Measurements from ENCODE around the gene MIEF2.
"Not testable (repeated sequence)": the region's sequence is repeated elsewhere in the genome, so short reads cannot be mapped to it uniquely, and the experiment has no call there.

MIEF2 gene

DNA sequence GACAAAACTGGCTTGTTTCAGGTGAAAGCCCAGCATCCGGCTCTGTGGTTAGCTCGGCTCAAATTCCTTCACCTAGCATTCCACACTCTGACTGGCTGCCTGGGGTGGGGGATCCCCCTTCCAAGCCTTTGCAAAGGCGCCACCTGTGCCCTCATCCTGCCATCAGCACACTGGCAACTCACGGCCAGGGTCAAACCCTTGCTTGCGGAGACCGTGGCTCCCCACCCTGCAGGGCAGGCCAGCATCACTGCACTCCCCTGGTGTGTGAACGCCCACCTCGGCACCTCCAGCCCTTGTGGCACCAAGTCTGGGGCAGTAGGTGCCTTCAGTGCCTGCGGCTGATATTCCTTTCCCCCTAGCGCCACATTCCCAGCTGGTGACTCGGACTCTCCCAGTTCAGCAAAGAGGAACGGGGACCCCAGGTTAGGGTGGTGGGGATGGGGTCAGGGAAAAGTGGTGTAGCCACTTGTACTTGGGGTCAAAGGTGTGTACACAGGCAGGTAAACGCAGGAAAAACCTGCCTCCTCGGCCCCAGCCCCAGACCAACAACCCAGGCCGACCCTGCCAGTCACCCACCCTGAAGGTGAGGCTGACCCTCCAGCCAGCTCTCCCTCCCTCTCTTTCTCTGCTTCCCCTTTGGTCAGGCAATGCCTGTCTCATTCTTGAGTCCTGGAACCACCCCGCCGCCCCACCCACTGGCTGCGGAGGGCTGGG is 3.0 kb upstream of the MIEF2 start:
- peak; percentile 18 for DNase-seq

DNA sequence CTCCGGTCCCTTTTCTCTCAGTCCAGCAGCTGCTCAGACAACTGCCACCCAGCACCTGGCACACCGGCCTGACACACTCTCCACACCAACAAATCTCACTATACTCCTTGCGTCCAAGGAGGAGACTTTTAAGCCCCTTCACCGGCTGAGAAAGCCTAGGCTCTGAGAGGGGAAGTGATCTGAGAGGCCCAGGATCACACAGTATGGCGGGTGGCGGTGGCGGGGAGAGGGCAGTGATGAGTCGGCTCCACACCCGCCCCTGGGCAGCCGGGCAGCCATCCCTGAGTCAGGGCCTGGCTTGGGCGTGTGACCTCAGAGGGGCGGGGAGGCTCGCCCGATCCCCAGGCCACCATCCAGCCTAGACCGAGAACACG is 2.5 kb upstream of the MIEF2 start:
- peak; percentile 29 for DNase-seq

- peak; percentile 44 for DNase-seq
Measured at GRCh38 chr17:18258356-18259038, 2.0 kb upstream of the MIEF2 start, which contains the start of gene FLII. Gene FLII (minus strand): TSS chr17:18258738. CDS start chr17:18258690, 48 bp downstream.

DNA sequence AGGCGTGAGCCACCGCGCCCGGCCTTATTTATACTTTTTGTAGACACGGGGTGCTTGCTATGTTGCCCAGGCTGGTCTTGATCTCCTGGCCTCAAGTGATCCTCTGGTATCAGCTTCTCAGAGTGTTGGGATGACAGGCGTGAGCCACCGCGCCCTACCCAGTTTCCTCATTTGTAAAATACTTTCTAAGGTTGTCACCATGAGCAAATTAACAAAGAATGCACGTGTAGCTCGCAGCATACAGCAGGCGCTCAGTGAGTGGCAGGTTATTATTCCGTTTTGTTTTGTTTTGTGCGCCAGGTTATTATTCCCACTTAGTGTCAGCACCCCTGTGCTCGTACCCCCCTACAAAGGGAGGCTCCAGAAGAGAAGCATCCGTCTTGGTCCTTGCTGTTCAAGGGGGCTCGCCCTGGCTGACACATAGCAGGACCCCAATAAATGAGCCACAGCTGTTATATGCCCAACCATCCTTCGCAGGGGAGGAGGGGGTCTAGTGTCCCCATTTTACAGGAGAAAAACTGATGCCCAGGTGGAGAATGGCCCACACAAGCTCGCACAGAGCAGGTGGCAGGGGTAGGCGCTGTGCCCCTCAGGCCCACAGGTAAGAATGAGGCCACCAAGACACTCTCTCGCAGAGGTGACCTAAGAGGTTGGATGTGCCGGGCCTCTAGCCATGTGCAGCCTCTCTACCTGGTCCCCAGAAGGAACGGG is 686 bp upstream of the MIEF2 start:
- no peak for DNase-seq

GRCh38 chr17:18261146-18261515 is 669 bp downstream of the MIEF2 start:
- DNase-seq, result no peak

DNA sequence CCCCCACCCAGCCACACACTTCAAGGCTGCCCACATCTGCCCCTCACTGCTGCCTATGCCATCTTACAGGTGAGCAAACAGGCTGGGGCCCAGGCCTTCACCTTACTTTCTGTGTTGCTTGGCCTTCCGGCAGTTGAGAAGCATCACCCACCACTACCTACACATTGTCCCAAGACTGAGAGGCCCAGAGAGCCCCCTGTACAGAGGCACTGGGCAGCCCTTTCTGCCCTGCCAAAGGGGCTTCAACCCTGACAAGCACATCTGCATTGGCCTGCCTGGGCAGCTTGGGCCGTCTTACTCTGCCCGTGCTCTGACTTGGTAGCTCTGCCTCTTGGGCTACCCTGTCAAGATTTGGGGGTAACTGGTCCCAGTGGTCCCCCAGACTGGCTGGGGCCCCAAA is 1.2 kb downstream of the MIEF2 start:
- DNase-seq, result no peak

- no peak for DNase-seq
Measured at GRCh38 chr17:18262111-18262510, 1.6 kb downstream of the MIEF2 start.

DNA sequence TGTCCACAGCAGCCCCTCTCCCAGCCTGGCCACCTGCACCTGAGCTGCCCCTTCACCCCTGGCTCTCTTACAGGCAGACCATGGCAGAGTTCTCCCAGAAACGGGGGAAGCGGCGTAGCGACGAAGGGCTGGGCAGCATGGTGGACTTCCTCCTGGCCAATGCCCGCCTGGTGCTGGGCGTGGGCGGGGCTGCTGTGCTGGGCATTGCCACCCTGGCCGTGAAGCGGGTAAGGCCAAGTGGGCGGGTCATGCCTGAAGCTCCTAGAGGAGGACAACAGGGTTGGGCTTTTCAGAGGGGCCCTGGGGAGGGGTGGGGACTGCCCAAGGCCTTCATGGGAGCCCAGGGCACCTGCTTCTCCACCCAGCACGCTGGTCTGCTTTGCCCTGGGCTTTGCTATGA is 2.2 kb downstream of the MIEF2 start:
- DNase-seq, result no peak

DNA sequence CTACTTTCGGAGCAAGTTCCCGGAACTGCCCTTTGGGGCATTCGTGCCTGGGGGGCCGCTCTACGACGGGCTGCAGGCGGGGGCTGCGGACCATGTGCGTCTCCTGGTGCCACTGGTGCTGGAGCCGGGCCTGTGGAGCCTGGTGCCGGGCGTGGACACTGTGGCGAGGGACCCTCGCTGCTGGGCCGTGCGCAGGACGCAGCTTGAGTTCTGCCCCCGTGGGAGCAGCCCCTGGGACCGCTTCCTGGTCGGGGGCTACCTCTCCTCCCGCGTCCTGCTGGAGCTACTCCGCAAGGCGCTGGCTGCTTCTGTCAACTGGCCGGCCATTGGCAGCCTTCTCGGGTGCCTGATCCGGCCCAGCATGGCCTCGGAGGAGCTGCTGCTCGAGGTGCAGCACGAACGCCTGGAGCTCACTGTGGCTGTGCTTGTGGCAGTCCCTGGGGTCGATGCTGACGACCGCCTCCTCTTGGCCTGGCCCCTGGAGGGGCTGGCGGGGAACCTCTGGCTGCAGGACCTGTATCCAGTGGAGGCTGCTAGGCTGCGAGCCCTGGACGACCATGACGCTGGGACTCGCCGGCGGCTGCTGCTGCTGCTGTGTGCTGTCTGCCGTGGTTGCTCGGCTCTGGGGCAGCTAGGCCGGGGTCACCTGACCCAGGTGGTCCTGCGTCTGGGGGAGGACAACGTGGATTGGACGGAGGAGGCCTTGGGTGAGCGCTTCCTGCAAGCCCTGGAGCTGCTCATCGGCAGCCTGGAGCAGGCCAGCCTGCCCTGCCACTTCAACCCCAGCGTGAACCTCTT is 3.6 kb downstream of the MIEF2 start:
- no peak for DNase-seq

- DNase-seq, result no peak
Measured at GRCh38 chr17:18267366-18267765, 6.9 kb downstream of the MIEF2 start.

DNA sequence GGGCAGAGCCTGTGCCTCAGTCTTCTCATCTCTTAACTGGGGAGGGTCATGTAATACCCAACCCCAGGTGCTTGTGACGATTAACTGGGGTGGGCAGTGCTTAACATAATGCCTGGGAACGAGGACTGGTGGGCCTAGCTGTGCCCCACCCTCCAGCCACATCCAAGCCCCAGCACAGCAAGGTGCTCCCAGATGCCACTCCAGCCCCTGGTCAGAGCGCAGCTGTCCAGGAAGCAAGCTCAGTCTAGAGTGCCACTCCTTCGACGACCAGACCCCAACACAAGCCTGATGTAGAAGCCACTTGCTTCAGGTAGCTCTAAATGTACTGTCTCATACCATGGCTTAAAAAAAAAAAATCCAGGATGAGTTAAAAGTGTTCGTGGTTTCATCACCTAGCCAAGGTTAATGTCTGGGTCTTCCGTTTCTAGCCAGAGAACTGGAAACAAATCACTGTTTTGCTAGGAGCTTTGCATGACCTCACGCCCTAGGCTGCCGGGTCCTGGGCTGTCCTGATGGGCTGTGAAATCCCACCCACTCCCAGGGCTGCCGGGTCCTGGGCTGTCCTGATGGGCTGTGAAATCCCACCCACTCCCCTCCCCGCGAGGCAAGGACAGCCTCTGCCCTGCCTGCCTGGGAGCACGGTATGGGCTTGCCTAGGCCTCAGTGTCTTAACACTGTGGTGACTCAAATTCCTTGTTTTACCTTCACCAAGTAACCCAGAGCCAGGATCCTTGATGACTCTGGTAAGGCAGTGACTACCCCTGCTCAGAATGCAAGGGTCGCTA is 7.7 kb downstream of the MIEF2 start:
- DNase-seq, result no peak

DNA sequence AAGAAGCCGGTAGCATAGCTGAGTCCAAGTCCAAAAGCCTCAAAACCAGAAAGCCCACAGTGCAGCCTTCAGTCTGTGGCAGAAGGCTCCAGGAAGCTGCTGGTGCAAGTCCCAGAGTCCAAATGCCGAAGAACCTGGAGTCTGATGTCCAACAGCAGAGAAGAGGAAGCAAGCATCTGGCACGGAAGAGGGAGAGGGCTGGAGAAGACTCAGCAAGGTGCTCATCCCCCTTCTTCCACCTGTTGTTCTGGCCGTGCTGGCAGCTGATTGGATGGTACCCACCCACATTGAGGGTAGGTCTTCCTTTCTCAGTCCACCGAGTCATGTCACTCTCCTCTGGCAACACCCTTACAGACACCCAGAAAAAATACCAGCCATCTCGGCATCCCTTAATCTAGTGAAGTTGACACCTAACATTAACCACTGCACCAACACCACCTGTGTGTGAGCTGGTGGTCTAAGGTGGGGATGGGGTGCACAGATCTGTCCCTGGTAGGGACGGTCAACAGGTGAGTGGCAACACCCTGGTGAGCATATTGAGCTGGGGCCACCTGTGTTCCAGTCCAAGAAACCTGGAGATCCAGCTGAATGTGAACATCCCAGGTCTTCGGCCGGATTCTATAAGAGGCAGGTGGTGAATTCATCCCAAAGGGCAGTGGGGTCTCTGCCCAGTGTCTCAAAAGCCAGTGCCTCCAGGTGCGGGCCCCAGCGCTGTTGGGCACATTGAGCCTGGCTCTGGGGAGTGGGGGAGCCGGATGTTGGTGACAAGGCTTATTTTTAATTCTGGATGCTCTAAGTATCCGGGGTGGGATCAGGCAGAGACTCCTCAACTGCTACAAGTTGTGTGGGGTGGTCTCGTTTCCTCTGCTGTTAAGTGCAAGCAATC is 9.8 kb downstream of the MIEF2 start:
- no peak for DNase-seq

- DNase-seq, result no peak
Measured at GRCh38 chr17:18277076-18277475, 16.6 kb downstream of the MIEF2 start.

GRCh38 chr17:18278867-18279266 is 18.4 kb downstream of the MIEF2 start:
- DNase-seq, result no peak

DNA sequence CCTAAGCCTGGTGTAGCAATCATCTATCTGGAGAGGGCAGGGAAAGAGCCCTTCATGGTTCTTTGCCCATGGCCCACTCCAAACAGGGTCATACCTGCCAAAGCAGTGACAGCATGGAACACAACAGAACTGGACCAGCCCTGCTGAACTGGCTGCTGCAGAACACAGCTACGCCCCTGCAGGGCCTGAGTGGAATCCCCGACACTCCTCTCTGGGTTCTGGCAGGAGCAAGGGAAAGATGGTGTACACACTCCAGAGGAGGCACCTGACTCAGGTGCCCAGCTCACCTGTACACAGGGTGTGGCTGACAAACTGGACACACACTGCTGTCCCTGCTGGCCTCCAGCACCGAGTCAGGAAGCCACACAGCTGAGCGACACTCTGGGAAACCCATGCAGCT is 19.8 kb downstream of the MIEF2 start:
- no peak for DNase-seq

- DNase-seq, result no peak
Measured at GRCh38 chr17:18280766-18281371, 20.4 kb downstream of the MIEF2 start.

DNA sequence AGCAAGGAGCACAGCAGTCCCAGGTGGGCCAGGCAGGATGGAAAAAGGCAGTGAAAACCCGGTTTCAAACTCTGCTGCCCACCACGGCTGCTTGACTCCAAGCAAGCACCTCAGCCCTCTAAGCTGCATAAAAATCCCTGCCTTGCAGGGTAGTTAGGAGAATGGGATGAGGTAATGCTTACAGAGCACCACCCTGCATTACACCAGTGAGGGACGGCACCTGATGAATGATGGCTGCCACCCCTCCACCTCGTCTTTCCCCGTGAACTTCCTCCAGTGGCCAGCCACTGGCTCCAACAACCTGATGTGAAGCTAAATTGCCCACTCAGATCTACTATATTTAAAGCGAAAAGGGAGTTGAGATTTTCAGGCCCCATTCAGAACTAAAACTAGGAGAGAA is 21.3 kb downstream of the MIEF2 start:
- DNase-seq, result no peak

GRCh38 chr17:18285296-18285695 is 24.8 kb downstream of the MIEF2 start:
- DNase-seq, result no peak

DNA sequence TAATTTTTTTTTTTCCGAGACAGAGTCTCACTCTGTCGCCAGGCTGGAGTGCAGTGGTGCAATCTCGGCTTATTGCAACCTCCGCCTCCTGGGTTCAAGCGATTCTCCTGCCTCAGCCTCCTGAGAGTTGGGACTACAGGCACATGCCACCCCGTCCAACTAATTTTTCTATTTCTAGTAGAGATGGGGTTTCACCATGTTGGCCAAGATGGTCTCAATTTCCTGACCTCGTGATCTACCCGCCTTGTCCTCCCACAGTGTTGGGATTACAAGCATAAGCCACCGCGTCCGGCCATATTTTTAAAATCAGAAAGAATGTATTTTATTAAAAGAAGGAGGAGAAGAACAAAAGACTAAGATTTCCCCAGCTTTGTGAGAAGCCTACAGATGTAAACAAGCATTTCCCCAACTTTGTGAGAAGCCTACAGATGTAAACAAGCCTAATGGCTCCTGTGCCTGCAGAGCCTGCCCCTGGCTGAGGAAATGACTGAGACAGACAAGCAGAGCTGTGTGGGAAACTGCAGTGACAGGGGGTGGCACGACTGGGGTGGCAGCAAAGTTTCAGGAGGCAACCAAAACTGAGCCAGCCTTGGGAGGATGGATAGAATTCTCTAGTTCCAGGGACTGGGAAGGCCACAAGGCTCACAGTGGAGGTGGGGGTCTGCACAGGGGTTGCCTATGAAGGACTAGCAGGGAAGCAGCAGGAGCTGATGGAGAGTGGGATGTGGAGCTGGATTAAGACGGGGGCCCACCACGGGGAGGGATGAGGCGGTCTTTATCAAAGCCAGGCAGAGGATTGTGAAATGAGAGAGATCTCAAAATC is 31.5 kb downstream of the MIEF2 start:
- no peak for DNase-seq

- DNase-seq, result not testable (repeated sequence)
Measured at GRCh38 chr17:18298061-18298460, 37.6 kb downstream of the MIEF2 start.

Data from central memory CD4-positive, alpha-beta T cell (primary cell).